H1 (cell line): Measurements from ENCODE around the gene ANKIB1. TPM values are rescaled to one million over a fixed set of nuclear protein-coding genes. Genes with fewer than 3 reads are reported as not detected.

ENCODE experiments used
- ATF2 ChIP-seq: IDR thresholded peaks from 2 replicates; pipeline ENCODE4 v1.6.1; 2012; ENCODE audit warnings: low read length, inconsistent platforms
- polyA plus RNA-seq, 7 experiments: library from polyadenylated mRNA; depleted of rRNA in 3 of 7; stranded (reverse) in 5 of 7; unstranded in 2 of 7; fragments of >200 nt in 5 of 7; fragments of 200-250 nt in 2 of 7; gene quantifications; 1 replicate in 5 of 7; 2 replicates in 1 of 7; 4 replicates in 1 of 7; pipeline versions ENCODE4 v1.2.1 to v1.2.3, GENCODE V29; 2011 to 2013; ENCODE audit warnings: missing spikeins in 2 of 7, mixed read lengths in 2 of 7
- total RNA-seq: library from RNA; stranded (reverse); fragmentation: NEBNext Ultra II Directional; extraction: Animal tissue kit (Norgen Biotek cat#: 25700); gene quantifications from 2 replicates; pipeline ENCODE4 v1.2.1, GENCODE V29; 2021

The ANKIB1 gene
- total and polyA plus RNA-seq, 2 of the 8 experiments (the other 6 are each of a cell fraction or from before 2014, with no cell fraction given): 19.2 to 43.0 TPM

DNA sequence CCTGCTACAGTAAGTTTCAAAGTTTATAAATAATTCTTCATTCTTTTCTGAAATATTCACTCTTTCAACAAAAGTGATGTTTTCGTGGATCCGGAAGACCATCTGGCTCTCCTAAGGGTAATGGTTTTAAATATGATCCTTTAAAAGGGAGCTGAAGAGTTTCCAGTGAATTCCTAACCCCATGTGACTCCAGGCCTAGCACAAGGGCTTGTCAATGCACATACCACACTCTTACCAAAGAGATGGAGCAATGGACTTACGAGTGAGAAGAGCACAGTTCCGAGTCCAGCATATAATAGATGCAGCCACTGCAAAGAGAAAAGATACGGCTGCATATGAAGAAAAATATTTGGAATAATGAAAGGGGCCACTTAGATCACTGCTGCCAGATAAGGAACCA lies 169.5 kb downstream of the ANKIB1 start (continued):
- no peak for TF ChIP-seq ATF2
